Loucy (cell line): ENCODE measurements around the gene UQCR10.

Experiments used
- H2AFZ ChIP-seq: fragments of 200-600 bp; sonication (generic); 2 replicates; pipeline ENCODE4 v1.6.0; 2016; ENCODE audit warnings: antibody characterized with exemption, mild to moderate bottlenecking, low read length, moderate library complexity
- H3F3A ChIP-seq: fragments of 200-600 bp; 2 replicates; pipeline ENCODE4 v1.6.0; 2016; ENCODE audit warnings: antibody characterized with exemption, low read depth, mild to moderate bottlenecking
- H3K27me3 ChIP-seq: fragments of 200-600 bp; sonication (generic); 2 replicates; pipeline ENCODE4 v1.6.1; 2014; ENCODE audit warnings: low read length, mild to moderate bottlenecking; ENCODE audit not compliant: insufficient read depth, poor library complexity, severe bottlenecking
- H3K36me3 ChIP-seq: fragments of 200-600 bp; sonication (generic); 2 replicates; pipeline ENCODE4 v1.6.1; 2016; ENCODE audit warnings: low read length; ENCODE audit not compliant: insufficient read depth
- H3K4me1 ChIP-seq: fragments of 200-600 bp; sonication (generic); 2 replicates; pipeline ENCODE4 v1.5.1; 2014; ENCODE audit warnings: low read length, mild to moderate bottlenecking; ENCODE audit not compliant: insufficient read depth, poor library complexity, severe bottlenecking
- H3K4me2 ChIP-seq: fragments of 200-600 bp; sonication (generic); 2 replicates; pipeline ENCODE4 v1.6.0; 2014; ENCODE audit warnings: antibody characterized with exemption, low read length, low read depth, mild to moderate bottlenecking; ENCODE audit not compliant: poor library complexity, severe bottlenecking
- H3K4me3 ChIP-seq: fragments of 200-600 bp; sonication (generic); 2 replicates; pipeline ENCODE4 v1.5.1; 2014; ENCODE audit warnings: low read length, mild to moderate bottlenecking, mixed read lengths; ENCODE audit not compliant: poor library complexity, severe bottlenecking
- H3K79me2 ChIP-seq: fragments of 200-600 bp; sonication (generic); 2 replicates; pipeline ENCODE4 v1.6.1; 2014; ENCODE audit warnings: low read length; ENCODE audit not compliant: insufficient read depth
- H3K9ac ChIP-seq: fragments of 200-600 bp; sonication (generic); 2 replicates; pipeline ENCODE4 v1.6.0; 2014; ENCODE audit warnings: mild to moderate bottlenecking, low read depth, low read length, moderate library complexity; ENCODE audit not compliant: poor library complexity, severe bottlenecking
- H3K9me2 ChIP-seq: fragments of 200-600 bp; sonication (generic); replicated peaks from 2 replicates; pipeline ENCODE4 v1.6.1; 2016; ENCODE audit warnings: low read depth, low read length, mixed read lengths
- H3K9me3 ChIP-seq: fragments of 200-600 bp; sonication (generic); 2 replicates; pipeline ENCODE4 v1.6.1; 2014; ENCODE audit warnings: mild to moderate bottlenecking, antibody characterized with exemption, low read length, low read depth; ENCODE audit not compliant: insufficient read depth
- H4K20me1 ChIP-seq: fragments of 200-600 bp; sonication (generic); 2 replicates; pipeline ENCODE4 v1.6.0; 2014; ENCODE audit warnings: antibody characterized with exemption, low read length, mild to moderate bottlenecking; ENCODE audit not compliant: insufficient read depth, poor library complexity, severe bottlenecking
- CTCF ChIP-seq: fragments of 200-600 bp; sonication (generic); conservative IDR thresholded peaks from 2 replicates; pipeline ENCODE4 v1.5.1; 2014; ENCODE audit warnings: mild to moderate bottlenecking, antibody characterized with exemption, low read length
- EZH2phosphoT487 ChIP-seq: fragments of 200-600 bp; IDR thresholded peaks from 2 replicates; pipeline ENCODE4 v1.6.1; 2018; ENCODE audit warnings: antibody characterized with exemption, mild to moderate bottlenecking, moderate library complexity, borderline replicate concordance

UQCR10 gene

DNA sequence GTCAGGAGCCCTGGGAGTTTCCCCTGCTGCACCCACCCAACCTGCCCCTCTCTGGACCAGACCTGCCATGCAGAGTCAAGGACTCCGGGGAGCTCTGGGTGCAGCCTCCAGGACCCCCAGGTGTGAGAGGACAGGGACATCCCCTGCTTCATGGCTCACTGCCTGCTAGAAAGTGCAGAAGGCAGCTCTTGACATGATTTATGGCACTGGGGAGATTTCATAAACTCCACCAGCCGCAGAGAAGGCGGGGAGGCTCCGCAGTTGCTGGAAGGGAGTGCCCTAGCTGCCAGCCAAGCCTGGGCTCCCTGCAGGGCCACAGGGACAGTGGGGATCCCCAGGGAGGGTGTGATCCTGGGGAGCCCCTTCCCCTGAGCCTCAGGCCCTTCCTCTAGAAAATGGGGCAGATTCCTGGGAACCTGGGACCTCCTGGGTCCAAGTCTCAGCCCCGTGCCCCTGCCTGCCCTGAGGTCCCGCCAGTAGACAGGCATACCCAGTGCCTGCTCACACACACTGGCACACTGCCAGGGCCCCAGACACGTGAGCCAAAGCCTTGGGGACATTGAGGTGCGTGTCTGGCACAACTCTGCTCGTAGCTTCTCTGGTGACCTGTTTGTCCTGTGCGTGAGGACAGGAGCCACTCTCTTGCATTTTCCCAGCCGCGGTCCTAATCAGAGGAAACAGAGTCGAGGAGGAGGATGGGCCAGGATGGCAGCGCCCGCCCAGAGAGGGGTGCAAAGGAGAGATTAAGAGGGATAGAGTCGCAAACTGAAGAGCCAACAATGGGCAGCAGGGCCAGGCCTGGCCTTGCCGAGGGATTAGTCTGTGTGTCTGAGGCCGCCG lies 33.6 kb upstream of the UQCR10 start:
- H2AFZ ChIP-seq: no peak overlapping the region
- TF ChIP-seq EZH2phosphoT487 (no peak), CTCF (no peak)
- no peaks in the 10 kb centered on the region for H3K36me3 ChIP-seq
- no peaks in the 10 kb centered on the region for H3K9me3 ChIP-seq
- H3K4me1 ChIP-seq: no peaks in the 10 kb centered on the region
- no peaks in the 10 kb centered on the region for H3F3A ChIP-seq
- H3K79me2 ChIP-seq: no peaks in the 10 kb centered on the region
- H3K27me3 ChIP-seq: no peaks in the 10 kb centered on the region
- no peaks in the 10 kb centered on the region for H4K20me1 ChIP-seq
- H3K9me2 ChIP-seq: no peaks in the 10 kb centered on the region
- no peak overlapping the region for H3K4me2 ChIP-seq
- no peak overlapping the region for H3K4me3 ChIP-seq
- no peak overlapping the region for H3K9ac ChIP-seq

DNA sequence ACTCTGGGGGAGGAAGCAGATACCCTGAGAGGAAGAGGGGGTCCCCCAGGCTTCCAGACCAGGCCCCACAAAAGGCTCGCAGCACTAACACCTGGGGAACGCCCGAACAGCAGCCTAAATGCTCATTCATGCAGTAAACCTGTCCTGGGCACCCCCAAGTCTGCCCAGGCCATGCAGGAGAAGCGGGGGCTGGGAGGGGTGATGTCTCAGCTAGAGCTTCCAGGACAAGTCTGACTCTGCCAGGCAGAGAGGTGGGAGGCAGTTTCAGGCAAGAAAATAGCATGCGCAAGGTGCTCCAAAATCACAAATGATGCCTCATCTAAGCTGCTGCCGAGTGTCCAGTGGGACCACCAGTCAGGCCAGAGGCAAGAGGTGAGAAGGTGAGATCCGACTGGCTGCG lies 32.8 kb upstream of the UQCR10 start:
- Histone ChIP-seq H3K9ac (no peak overlapping the region), H3F3A (no peaks in the 10 kb centered on the region), H3K79me2 (no peaks in the 10 kb centered on the region), H3K9me2 (no peaks in the 10 kb centered on the region), H3K4me2 (no peak overlapping the region), H3K4me1 (no peaks in the 10 kb centered on the region), H4K20me1 (no peaks in the 10 kb centered on the region), H3K4me3 (no peak overlapping the region), H3K36me3 (no peaks in the 10 kb centered on the region), H3K9me3 (no peaks in the 10 kb centered on the region), H2AFZ (no peak overlapping the region), H3K27me3 (no peaks in the 10 kb centered on the region)
- TF ChIP-seq EZH2phosphoT487 (no peak), CTCF (no peak)

DNA sequence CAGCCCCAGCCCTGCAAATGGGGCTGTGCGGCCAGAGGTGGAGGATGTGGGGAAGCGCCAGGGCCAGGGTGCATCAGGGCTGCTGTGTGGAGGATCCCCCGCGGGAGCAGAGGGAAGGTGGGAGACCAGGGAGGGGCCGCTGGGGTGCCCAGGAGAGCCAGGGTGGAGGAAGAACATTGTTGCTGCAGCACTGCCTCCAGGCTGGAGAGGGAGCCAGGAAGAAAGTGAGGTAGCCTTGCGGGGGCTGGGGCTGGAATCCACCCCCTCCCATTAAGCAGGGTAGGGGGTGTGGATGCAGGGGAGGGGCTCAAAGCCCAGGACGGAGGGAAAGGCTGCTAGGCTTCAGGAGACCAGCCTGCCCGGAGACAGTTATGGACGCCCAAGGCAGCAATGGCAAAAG lies 32.3 kb upstream of the UQCR10 start:
- no peaks in the 10 kb centered on the region for H3K27me3 ChIP-seq
- no peak overlapping the region for H3K4me2 ChIP-seq
- H3K9ac ChIP-seq: no peak overlapping the region
- no peak overlapping the region for H3K4me3 ChIP-seq
- H3K4me1 ChIP-seq: no peaks in the 10 kb centered on the region
- H3F3A ChIP-seq: no peaks in the 10 kb centered on the region
- no peak overlapping the region for H2AFZ ChIP-seq
- TF ChIP-seq EZH2phosphoT487 (no peak), CTCF (no peak)
- H3K36me3 ChIP-seq: no peaks in the 10 kb centered on the region
- no peaks in the 10 kb centered on the region for H3K9me2 ChIP-seq
- no peaks in the 10 kb centered on the region for H3K79me2 ChIP-seq
- H3K9me3 ChIP-seq: no peaks in the 10 kb centered on the region
- no peaks in the 10 kb centered on the region for H4K20me1 ChIP-seq
